GM10266 (cell line): ENCODE measurements around the gene OSBPL5.

Source experiments
- DNase-seq: peaks from one replicate; pipeline ENCODE4 v3.0.0; 2012; ENCODE audit errors: extremely low spot score
- TF ChIP-seq, protein P1 (sequence below): IDR thresholded peaks from 2 replicates; pipeline ENCODE4 v1.5.1; 2012; ENCODE audit warnings: mild to moderate bottlenecking, low read depth; ENCODE audit not compliant: control insufficient read depth, insufficient read depth; ENCODE audit errors: missing control alignments

The OSBPL5 gene

DNA sequence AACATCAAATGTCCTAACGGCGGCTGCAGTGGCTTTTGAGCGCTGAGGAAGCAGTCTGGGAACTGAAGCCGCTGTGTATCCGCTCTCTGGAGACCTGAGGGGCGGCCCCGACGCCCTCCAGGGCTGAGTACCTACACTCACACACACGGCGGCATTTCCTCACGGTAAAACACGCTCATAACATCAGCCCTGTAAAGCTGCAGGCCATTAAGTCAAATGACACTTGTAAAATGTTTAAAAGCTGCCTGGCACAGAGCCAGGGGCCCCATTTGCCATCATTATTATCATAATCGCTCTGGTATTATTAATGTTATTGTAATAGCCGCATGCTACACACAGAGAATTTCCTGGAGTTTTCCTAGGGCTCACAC, 113.0 kb downstream of the OSBPL5 start:
- no peak for DNase-seq
- TF ChIP-seq, protein P1, sequence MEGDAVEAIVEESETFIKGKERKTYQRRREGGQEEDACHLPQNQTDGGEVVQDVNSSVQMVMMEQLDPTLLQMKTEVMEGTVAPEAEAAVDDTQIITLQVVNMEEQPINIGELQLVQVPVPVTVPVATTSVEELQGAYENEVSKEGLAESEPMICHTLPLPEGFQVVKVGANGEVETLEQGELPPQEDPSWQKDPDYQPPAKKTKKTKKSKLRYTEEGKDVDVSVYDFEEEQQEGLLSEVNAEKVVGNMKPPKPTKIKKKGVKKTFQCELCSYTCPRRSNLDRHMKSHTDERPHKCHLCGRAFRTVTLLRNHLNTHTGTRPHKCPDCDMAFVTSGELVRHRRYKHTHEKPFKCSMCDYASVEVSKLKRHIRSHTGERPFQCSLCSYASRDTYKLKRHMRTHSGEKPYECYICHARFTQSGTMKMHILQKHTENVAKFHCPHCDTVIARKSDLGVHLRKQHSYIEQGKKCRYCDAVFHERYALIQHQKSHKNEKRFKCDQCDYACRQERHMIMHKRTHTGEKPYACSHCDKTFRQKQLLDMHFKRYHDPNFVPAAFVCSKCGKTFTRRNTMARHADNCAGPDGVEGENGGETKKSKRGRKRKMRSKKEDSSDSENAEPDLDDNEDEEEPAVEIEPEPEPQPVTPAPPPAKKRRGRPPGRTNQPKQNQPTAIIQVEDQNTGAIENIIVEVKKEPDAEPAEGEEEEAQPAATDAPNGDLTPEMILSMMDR, result no peak

DNA sequence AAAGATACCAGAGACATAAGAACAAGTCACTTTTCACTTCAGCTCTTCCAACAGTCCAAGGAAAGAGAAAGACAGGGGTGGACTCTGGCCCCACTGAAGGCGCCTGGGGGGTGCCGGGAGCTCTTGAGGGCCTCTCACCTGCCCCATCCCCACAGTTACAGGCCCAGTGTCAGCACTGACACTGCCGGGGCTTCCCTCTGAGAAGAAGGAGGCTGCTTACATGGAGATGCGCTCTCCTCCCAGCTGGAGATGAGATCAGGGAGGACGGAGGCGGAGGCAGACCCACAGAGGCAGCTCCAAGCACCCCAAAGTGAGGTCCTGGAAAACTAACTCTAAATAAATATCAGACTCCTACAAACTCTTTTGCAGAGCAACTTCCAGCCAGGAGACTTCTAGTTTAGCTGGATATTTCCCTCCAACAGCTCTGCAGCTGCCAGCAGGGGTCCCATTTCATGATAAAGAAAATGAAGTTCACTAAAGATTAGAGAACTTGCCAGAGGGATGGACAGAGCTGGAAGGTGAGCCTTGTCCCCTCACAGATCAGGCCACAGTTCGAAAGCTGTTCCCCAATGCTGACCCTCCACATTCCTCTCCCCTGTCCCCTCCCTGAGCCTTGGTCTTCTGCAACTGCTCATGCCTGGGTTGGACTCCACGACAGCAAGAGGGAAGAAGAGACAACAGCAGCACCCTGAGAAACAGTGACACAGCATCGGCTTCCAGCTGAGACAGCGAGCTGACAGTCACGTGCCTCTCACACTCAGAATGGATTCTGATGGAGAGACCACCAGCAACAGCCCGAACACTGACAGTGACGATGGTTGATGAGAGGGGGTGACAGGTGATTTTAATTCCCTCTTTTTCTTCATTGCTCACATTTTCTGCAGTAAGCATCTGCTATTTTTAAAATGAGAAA, 113.7 kb downstream of the OSBPL5 start:
- TF ChIP-seq, protein P1, result no peak
- DNase-seq, result no peak

DNA sequence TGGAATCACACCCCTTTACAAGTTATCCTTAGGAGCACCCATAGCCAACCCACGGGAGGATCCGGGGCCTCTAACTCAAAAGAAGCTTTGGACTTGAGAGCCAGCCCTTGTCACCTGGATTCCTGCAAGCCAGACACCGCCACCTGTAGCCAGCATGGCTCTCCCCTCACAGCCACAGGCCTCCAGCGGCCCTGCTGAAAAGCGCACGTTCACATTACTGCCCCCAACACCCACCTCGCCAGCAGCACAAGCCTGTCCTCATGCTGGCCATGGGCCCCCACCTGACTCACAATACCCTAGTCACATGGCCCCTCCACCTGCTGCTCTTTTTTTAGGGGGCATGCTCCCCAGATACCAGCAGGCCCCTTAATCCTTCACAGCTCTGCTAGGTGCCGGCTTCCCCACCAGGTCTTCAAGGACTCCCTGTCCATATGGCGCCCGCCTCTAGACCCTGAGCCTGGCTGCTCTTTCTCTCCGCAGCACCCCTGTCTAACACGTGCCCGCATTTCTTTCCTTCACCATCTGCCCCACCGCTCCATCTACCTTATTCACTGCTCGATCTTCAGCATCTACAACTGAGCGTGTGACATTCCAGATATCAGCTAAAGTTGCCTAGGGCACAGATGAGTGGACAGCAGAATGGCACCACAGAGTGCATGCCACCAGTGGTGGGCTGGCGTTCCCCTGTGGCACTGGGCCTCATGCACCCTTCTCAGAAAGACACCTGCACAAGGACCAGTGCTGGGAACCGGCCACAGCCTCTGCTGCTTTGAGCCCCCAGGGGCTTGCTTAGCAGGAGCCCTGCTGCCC, 114.5 kb downstream of the OSBPL5 start:
- TF ChIP-seq, protein P1, result no peak
- no peak for DNase-seq

DNA sequence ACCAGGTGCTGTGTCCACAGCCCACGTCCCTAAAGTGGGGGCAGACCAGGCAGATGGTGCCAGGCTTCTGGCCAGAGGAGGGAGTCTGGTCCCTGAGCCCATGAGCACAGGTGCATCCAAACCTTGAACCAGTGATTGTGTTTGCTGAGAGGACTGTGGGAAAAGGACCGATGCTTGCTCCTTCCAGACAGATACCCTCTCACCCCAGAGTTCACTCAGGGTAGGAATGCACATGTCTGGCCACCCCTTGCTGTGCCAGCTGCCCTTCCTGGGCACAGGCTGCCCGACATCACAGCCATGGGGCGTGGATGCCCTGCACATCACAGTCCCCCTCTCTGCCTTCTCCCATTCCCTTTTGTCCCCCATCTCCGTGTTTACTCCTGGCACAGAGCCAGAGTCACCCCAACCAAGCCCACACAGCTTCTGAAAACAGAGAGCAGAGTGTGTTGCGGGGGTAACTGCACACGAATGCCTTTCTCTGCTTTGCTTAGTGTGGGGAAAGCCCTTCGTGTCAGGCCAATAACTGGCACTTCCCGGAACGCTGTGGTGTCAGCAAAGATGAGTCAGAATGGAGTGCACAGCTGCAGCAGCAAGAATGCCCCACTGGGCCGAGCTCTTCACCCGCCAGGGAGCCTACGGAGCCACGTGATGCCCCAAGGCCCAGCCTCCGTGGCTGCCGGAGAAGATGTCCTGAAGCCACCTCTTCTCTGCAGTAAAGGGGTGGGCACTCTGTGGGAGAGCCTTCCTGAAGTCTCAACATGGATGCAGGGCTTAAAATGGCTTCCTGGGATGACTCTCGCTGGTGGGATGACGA, 115.5 kb downstream of the OSBPL5 start:
- TF ChIP-seq, protein P1, result peak; percentile 58
- DNase-seq, result peak; percentile 87

DNA sequence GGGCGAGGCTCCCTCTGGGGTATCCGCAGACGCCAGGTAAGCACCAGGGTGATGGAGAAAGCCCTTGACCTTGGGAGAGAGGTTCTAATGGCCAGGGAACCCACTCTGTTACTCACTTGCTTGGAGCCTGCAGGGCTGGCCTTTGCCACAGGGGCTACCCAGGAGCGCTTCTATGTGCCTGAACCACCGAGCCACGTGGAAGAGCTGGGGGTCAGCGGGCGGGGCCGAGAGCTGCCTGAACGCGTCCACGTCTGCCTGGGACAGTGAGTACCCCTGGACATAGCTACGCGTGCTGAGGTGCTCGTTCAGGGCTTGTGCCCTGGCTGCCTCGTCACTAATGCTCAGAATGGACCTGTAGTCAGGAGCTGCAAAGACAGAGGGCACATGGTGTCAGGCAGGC, 117.5 kb downstream of the OSBPL5 start:
- TF ChIP-seq, protein P1, result no peak
- no peak for DNase-seq

DNA sequence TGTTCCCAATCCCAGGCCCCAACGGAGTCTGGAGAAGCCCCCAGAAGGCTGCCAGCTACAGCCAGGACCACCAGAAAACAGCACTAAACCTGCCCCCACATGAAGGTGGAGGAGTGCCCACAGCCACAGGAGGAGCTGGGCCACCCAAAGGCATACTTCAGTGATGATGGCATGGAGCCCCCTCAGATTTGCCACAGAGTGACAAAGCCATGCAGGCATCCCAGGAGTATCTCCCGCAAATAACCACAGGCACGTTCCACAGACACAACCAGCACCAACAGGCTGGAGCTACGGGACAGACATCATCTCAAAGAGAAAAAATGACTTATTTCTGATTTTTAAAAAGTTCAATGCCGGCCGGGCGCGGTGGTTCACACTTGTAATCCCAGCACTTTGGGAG, 118.5 kb downstream of the OSBPL5 start:
- TF ChIP-seq, protein P1, result no peak
- no peak for DNase-seq
